Measurements from ENCODE around the gene EIF3B.
"Not testable (repeated sequence)": the region's sequence is repeated elsewhere in the genome, so short reads cannot be mapped to it uniquely, and the experiment has no call there.

Gene EIF3B

DNA sequence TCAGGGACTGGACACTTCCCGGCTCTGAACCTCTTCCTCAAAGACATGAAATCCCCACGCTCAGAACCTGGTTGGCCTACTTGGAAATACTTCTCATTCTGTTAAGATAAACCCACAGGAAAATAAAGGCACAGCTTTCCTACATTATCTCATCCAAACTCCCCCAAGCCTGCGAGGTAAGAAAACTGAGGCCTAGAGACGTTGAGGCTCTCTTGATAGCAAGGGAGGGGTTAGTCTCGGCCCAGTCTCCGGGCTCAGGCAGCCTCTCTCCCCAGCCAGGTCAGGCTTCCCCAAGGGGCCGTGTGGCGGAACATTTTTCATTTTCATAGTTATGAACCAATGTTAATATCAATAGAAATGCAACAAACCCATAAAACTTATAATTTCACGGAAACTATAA, 4.6 kb upstream of the EIF3B start:
- no peak for DNase-seq

DNA sequence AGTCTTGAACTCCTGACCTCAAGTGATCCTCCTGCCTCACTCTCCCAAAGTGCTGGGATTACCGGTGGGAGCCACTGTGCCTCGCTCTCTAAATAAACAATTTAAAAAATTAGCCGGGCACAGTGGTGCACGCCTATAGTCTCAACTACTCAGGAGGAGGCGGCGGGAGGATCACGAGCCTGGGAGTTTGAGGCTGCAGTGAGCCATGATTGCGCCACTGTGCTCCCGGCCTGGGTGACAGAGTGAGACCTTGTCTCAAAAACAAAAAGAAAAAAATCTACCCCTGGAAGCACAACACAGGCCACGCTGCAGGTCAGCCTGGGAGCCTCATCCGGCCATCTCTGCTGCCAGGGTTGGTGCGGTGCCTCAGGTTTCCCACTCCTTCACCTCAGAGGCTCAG, 3.8 kb upstream of the EIF3B start:
- DNase-seq = no peak

DNA sequence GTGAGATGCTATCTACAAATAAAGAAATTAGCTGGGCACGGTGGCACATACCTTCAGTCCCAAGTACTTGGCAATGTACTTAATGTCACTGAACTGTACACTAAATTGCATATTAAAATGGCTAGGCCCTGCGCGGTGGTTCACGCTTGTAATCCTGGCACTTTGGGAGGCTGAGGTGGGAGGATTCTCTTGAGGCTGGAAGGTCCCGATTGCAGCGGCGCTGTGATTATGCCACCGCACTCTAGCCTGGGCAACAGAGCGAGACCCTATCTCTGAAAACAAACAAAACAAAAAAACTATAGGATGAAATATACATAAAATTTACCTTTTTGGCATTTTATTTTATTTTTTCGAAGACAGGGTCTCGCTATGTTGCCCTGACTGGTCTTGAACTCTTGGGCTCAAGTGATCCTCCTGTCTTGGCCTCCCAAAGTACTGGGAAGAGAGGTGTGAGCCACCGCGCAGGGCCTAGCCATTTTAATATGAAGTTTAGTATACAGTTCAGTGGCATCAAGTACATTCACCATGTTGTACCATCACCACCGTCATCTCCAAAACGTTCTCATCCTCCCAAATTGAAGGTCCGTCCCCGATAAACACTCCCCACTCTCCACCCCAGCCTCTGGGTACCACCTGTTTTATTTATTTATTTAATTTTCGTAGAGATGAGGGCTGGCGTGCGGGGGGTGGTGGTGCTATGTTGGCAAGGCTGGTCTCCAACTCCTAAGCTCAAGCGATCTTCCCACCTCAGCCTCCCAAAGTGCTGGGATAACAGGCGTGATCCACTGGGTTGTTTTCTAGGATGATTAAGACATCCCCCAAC, 1.3 kb upstream of the EIF3B start:
- no peak for DNase-seq

DNA sequence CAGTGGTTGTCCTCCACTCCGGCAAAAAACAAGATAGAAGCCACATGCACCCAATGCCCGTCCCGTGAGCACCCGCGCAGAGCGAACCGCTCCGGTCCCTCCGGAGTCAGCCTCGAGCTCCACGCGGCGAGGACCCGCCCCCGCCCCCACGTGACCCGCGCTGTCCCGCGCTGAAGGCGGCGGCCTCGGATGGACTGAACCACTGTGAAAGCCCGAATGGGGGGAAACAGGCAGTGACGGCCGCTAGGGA, 766 bp upstream of the EIF3B start:
- DNase-seq = peak; percentile 89 to 91

DNA sequence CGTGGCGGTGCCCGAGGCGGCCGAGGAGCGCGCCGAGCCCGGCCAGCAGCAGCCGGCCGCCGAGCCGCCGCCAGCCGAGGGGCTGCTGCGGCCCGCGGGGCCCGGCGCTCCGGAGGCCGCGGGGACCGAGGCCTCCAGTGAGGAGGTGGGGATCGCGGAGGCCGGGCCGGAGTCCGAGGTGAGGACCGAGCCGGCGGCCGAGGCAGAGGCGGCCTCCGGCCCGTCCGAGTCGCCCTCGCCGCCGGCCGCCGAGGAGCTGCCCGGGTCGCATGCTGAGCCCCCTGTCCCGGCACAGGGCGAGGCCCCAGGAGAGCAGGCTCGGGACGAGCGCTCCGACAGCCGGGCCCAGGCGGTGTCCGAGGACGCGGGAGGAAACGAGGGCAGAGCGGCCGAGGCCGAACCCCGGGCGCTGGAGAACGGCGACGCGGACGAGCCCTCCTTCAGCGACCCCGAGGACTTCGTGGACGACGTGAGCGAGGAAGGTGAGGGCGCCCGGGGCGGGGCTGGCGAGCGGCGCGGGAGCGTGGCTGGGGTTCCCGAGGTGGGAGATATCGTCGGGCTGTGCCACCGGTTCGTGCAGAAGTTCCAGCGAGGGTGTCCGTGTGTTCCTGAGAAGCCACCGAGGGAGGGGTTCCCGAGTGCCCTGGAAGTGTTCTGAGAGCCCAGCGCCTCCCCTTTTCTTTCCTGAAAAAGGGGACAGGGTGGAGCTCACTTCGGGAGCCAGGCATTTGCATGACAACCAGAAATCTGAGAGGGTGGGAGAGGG, 495 bp downstream of the EIF3B start:
- DNase-seq = peak; percentile 14 to 17

DNA sequence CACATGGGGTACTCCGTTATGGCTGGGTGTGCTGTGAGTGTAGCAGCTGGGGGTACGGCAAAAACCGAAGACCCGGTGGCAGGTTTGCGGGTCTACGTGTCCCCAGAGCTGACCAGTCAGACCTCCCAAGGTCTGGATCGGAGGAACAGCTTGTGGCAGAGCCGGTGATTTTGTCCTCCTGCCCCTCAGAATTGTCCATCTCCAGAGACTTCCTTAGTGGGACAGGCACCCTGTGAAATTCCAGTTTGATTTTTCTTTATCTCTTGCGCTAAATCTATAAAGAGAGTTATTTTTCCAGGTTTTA, 1.0 kb downstream of the EIF3B start:
- no peak for DNase-seq

DNA sequence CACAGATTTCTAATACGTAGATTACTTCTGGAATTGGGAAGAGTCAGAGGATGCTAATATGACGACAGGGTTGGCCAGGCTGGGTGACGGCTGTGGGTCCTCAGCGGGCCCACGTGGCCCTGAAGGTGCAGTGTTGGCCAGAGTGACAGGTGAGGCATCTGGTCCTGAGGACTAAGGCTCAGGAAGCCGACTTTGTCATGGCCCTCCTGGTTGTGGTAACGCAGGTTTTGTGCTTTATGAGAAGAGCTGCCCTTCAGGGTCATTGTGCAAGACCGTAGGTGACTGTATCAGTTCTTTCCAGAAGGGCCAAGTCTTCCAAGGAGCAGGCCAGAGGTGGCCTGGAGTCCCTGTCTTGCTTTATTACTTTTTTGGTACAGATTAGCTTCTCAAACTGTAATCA, 2.5 kb downstream of the EIF3B start:
- DNase-seq = no peak

DNA sequence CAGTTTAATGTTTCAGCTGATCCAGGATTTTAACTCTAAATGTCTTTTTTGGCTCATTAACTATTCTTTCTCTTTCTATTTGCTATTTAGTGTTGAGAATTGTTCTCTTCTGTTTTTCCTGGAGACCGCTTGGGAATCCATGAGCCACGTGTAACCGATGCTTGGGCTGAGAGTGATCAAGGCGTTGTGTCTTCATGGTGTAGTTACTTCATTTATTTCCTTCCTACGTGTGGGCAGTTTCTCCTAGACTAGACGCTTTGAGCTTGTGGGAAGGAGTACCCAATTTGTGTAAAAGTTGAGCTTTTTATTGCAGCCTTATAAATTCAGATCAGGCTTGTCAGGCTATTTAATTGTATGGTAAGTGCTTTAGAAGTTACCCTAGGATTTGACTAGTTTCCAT, 2.9 kb downstream of the EIF3B start:
- no peak for DNase-seq

DNA sequence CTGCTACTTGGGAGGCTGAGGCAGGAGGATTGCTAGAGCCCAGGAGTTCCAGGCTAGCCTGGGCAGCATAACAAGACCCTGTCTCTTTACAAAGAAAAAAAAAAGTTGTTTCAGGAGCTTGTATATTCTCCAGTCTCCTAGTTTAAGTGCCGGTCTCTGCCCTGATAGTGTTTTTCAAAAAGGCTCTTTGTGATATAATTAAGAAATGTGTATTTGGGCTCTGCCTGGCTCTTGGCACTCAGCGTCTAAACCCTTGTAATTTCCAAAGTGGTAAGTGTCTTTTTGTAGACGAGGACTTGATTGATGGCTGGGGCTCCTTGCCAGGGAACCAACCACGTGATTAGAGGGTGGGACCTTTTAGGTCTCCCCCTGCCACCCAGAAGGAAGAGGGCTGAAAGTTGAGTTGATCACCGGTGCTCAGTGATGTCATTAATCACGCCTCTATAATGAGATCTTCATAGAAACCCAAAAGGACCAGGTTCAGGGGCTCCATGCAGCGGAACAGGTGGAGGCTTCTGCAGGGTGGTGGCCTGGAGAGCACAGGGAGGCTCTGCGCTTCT, 4.4 kb downstream of the EIF3B start:
- no peak for DNase-seq

DNA sequence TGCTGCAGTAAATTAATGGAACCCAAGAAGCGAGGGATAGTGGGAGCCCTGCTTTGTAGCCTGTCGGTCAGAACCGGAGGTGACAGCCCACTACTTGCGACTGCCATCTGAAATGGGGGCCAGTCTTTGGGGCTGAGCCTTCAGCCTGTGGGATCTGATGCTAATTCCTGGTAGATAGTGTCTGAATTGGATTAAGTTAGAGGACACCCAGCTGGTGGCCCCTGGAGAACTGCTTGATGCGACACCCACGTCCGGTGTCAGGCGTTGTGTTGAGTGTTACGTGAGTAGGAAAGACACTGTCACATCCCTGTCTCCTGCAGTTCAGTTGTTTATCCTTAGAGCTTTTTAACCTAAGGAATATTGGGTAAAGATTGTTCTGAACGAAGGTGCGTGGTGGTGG, 5.0 kb downstream of the EIF3B start:
- no peak for DNase-seq

DNA sequence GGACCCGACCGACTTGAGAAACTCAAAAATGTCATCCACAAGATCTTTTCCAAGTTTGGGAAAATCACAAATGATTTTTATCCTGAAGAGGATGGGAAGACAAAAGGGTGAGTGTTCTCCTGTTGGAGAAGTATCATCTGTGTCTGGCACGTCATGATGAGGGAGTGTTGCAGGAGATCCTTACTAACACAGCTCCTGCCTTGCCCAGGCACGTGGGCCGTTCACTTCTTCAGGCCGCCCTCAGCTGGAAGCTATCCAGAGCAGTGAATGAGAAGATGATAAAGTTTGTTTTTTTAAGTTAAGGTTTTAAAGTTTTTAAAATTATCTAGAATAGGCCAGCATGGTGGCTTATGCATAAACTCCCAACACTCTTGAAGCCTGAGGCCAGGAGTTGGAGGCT, 6.2 kb downstream of the EIF3B start:
- no peak for DNase-seq

DNA sequence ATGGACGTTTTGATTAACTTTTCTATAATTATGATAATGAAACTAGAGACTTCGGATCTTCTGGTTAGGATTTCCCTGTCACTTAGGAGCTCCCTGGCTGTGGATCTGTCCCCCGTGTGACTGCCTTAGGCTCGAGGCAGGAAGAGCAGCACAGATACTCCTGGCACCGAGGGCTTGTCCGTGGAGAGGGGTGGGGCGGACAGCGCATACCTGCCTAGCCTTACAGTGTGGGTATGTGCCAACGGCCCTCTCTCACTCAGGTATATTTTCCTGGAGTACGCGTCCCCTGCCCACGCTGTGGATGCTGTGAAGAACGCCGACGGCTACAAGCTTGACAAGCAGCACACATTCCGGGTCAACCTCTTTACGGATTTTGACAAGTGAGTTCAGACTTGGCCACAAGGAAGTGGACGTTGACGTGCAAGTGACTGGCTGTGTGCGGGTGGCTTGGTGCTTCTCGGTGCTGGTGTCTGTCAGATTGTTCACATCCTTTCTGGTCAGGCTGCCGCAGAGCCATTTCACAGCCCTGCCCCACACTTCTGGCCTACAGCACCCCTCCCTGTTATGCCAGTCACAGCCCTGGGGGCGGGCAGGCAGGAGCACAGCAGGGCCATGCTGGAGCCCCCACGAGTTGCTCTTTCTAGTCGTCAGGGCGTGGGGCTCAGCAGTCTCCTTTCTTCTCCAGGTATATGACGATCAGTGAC, 7.9 kb downstream of the EIF3B start:
- DNase-seq = no peak

DNA sequence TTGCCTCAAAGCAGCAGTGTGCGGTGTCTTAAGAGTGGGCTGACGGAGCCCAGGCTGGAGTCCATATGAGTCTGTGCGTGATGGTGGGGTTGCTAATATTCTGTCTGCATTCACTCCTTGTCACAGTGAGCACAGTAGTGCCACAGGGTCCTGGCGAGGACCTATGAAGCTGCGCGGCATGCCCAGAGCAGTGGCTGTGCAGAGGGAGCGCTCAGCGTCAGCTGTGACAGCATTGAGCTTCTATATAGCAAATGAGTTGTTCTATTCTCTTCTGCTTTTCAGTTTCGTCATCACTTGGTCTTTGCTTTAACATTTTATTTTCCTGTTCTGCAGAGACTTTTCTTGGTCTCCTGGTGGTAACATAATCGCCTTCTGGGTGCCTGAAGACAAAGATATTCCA, 14.5 kb downstream of the EIF3B start:
- DNase-seq = no peak

DNA sequence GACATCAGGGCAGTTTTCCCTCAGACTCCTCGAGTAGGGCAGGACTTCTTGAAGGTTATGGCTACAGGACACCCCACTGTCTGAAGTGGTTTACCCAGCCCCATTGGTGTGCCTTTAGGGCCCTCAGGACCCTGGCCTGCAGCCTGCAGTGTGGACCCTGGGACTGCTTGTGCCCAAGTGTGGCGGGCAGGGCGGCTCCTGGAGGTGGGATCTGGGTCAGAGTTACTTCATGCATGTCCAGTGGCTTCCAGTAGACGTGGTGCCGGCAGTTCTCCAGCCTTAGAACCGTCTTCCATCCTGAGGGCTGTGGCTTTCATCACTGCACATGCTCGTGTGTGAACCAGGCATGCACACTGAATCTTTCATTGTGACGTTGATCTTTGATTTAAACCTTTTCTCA, 16.7 kb downstream of the EIF3B start:
- DNase-seq = no peak

DNA sequence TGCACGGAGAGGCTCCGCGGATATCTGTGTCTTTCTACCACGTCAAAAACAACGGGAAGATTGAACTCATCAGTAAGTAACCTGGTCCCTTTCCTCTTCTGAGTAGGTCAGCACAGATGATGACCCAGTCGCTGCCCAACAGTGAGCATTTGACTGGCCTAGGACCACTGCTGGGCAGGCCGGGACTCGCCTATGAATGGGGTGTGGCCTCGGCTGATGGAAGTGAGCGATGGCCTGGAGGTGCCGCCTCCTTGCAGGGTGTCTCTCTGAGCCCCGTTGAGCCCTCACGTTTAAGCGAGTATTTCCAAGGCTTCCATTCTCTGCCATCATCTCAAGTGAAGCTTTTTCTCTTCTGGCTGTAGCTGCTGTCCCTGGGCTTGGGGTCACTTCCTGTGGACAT, 18.1 kb downstream of the EIF3B start:
- DNase-seq = no peak

DNA sequence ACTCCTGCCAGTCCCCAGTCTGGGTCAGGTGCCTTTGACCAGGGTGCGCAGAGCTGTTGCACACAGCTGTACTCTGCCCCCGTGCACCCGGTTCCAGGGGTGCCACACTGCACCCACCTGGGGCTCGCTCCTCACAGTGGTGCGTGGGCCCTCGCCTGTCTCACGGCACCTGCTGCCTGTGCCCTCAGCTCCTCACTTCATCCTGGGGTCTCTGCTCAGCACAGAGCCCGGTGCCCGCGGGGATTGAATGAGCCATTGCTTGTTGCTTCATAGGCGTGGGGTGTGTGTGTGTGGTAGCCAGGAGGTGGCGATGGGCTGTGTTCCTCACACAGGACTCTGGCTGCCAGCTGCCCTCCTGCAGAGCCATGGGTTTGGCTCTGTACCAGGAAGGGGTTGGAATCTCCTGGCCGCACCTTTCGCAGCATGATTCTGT, 18.5 kb downstream of the EIF3B start:
- no peak for DNase-seq

DNA sequence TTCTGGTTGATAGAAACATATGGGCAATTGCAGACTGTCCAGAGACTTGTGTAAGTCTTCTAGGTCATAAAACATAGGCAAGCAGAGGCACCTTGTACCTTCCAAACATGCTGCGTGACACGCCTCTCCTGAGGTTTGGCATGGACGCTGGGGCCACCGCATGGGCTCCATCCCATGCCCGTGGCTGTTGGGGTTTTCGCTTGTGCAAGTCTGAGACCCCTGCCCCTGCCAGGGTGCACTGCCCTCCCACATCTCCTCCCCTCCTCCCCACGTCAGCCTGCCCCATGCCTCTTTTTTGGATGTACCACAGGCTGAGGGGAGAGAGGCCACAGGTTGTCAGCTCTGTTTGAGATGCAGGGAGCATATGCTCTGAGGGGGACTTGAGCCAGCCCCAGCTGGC, 19.0 kb downstream of the EIF3B start:
- no peak for DNase-seq

DNA sequence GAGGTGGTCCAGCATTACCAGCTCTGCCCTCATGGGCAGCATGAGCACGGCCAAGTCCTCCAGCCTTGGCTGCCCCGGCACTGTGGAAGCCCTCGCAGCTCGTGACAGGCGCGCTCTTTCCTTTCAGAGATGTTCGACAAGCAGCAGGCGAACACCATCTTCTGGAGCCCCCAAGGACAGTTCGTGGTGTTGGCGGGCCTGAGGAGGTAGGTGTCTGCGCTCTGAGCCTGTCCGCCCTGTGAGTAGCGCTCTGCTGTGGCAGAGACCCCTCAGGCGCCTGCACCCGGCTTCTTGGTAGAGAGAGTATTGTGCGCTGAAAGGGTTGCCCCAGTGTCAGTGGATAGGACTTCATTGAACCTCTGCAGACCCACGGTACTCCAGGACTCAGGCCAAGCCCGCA, 19.8 kb downstream of the EIF3B start:
- no peak for DNase-seq

DNA sequence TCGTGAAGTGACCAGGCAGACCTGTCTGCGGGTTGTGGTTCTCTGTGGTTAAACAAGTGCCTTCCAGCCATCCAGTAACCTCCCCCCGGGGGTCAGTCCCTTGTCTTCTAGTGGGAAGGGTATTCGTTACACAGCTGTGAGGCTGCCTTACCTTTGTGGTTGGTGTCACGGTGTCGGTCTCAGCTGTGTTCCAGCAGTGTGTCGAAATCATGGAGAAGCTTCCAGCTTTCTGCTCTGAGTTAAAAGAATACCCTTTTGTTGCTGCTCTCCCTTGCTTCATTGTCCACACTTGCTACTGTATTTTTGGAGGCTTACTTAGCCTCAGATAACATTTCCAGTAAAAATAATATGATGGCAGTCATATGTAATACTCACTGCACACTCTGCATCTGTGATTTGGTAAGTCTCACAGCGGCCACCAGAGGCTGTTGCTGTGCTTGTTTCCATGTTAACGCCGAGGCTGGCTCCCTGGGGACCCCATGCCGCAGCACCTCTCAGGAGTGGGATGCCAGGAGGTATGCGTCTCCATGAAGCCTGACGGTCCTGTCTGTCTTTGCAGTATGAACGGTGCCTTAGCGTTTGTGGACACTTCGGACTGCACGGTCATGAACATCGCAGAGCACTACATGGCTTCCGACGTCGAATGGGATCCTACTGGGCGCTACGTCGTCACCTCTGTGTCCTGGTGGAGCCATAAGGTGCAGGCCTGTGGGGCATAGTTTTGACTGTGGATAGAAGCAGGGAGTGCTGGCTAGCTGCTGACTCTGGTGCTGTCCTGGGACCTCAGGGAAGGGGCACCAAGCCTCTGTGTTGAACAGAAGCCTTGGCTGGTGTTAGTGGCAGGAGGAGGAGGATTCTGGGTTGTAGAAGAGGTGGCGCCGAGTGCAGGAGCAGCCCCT, 20.5 kb downstream of the EIF3B start:
- DNase-seq = no peak

DNA sequence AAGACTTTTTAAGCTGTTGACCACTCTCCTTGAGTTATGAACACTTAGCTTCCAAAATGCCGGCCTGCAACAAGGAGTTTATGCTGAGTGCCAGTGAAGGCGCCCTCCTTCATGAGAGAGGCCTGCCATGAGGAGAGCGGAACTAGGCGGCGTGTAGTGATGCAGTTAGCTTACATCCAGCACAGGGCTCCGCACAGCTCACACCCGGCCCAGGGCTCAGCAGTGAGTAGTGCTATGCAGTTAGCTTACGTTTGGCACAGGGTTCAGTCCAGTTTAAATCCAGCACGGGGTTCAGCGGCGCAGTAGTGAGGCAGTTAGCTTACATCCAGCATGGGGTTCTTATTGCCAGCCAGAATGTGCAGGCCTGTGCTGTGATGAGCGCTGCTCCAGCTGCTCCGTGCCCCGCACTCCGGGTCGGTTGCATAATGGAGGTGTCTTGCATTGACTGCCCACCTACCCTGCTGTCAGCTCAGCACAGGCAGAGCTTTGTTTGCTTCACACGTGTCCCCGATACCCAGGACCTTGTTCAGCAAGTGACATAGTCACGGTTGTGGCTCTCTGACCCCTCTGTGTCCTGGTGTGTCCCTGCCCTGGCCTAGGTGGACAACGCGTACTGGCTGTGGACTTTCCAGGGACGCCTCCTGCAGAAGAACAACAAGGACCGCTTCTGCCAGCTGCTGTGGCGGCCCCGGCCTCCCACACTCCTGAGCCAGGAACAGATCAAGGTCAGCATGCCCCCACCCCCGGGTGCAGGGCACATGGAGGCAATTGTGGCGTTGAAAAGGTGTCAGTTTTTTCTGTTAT, 21.9 kb downstream of the EIF3B start:
- DNase-seq = no peak

DNA sequence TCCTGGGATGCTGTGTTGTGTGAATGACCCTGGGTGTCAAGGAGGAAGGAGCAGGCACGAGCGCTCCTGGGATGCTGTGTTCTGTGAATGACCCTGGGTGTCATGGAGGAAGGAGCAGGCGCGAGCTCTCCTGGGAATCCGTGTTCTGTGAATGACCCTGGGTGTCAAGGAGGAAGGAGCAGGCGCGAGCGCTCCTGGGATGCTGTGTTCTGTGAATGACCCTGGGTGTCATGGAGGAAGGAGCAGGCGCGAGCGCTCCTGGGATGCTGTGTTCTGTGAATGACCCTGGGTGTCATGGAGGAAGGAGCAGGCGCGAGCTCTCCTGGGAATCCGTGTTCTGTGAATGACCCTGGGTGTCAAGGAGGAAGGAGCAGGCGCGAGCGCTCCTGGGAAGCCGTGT, 22.9 kb downstream of the EIF3B start:
- not testable (repeated sequence) for DNase-seq

DNA sequence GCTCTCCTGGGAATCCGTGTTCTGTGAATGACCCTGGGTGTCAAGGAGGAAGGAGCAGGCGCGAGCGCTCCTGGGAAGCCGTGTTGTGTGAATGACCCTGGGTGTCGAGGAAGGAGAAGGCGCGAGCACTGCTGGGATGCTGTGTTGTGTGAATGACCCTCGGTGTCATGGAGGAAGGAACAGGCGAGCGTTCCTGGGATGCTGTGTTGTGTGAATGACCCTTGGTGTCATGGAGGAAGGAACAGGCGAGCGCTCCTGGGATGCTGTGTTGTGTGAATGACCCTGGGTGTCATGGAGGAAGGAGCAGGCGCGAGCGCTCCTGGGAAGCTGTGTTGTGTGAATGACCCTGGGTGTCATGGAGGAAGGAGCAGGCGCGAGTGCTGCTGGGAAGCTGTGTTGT, 23.5 kb downstream of the EIF3B start:
- DNase-seq = not testable (repeated sequence)
